Stomach smooth muscle (tissue), 2 donors: ENCODE results near the gene VPS45.

Experiments
- H3K27ac ChIP-seq: one replicate; pipeline ENCODE4 v1.7.0; 2013; ENCODE audit warnings: mild to moderate bottlenecking, low read length, inconsistent platforms
- H3K27me3 ChIP-seq, 2 donors: one replicate each; pipeline ENCODE4 v1.7.0; 2013; ENCODE audit warnings: low read length in 2 of 2; ENCODE audit not compliant: insufficient read depth in 2 of 2, control insufficient read depth in 1 of 2
- H3K36me3 ChIP-seq, 2 donors: one replicate each; pipeline ENCODE4 v1.7.0; 2013; ENCODE audit warnings: low read length in 2 of 2; ENCODE audit not compliant: control insufficient read depth in 2 of 2, insufficient read depth in 2 of 2
- H3K4me1 ChIP-seq: one replicate; pipeline ENCODE4 v1.7.0; 2013; ENCODE audit warnings: low read length; ENCODE audit not compliant: control insufficient read depth, insufficient read depth
- H3K4me3 ChIP-seq, 2 donors: one replicate each; pipeline ENCODE4 v1.7.0; 2013; ENCODE audit warnings: low read length in 2 of 2
- H3K9ac ChIP-seq, 2 donors: one replicate each; pipeline ENCODE4 v1.7.0; 2013; ENCODE audit warnings: low read length in 2 of 2, mild to moderate bottlenecking in 1 of 2
- H3K9me3 ChIP-seq, 2 donors: one replicate each; pipeline ENCODE4 v1.7.0; 2013; ENCODE audit warnings: low read length in 2 of 2; ENCODE audit not compliant: control insufficient read depth in 2 of 2
- donor health status: healthy.
- donor health status: Pancreatic carcinoma.

Gene VPS45

GRCh38 chr1:150072959-150073358 lies 5.4 kb downstream of the VPS45 start:
- Histone ChIP-seq H3K4me1 (no peaks in the 10 kb centered on the region), H3K27ac (no peak overlapping the region), H3K4me3 (no peak overlapping the region), H3K36me3 (peaks cover 14 to 20% of the 10 kb centered on the region in 2 donors), H3K9ac (no peak overlapping the region), H3K27me3 (no peaks in the 10 kb centered on the region), H3K9me3 (no peaks in the 10 kb centered on the region)

GRCh38 chr1:150073516-150073915 lies 5.9 kb downstream of the VPS45 start:
- no peaks in the 10 kb centered on the region for H3K4me1 ChIP-seq
- H3K9me3 ChIP-seq: no peaks in the 10 kb centered on the region
- H3K9ac ChIP-seq: no peak overlapping the region
- H3K27ac ChIP-seq: no peak overlapping the region
- no peak overlapping the region for H3K4me3 ChIP-seq
- peaks cover 18 to 23% of the 10 kb centered on the region in 2 donors for H3K36me3 ChIP-seq
- H3K27me3 ChIP-seq: no peaks in the 10 kb centered on the region

- Histone ChIP-seq H3K4me1 (no peaks in the 10 kb centered on the region), H3K27me3 (no peaks in the 10 kb centered on the region), H3K4me3 (no peak overlapping the region), H3K9ac (no peak overlapping the region), H3K9me3 (no peaks in the 10 kb centered on the region), H3K27ac (no peak overlapping the region), H3K36me3 (peaks cover 16 to 27% of the 10 kb centered on the region in 2 donors)
These were observed 8.5 kb downstream of the VPS45 start for GRCh38 chr1:150076066-150076465.

GRCh38 chr1:150076985-150077384 lies 9.4 kb downstream of the VPS45 start:
- Histone ChIP-seq H3K27me3 (no peaks in the 10 kb centered on the region), H3K9me3 (no peaks in the 10 kb centered on the region), H3K27ac (no peak overlapping the region), H3K9ac (no peak overlapping the region), H3K36me3 (peaks cover 16 to 36% of the 10 kb centered on the region in 2 donors), H3K4me1 (no peaks in the 10 kb centered on the region), H3K4me3 (no peak overlapping the region)

- Histone ChIP-seq H3K27me3 (no peaks in the 10 kb centered on the region), H3K36me3 (peaks cover 29 to 50% of the 10 kb centered on the region in 2 donors), H3K9me3 (no peaks in the 10 kb centered on the region), H3K27ac (no peak overlapping the region), H3K4me1 (no peaks in the 10 kb centered on the region), H3K9ac (no peak overlapping the region), H3K4me3 (no peak overlapping the region)
These were observed 13.2 kb downstream of the VPS45 start for GRCh38 chr1:150080784-150081183.

- Histone ChIP-seq H3K36me3 (peaks cover 27 to 47% of the 10 kb centered on the region in 2 donors), H3K9ac (no peak overlapping the region), H3K27me3 (no peaks in the 10 kb centered on the region), H3K27ac (no peak overlapping the region), H3K4me3 (no peak overlapping the region), H3K4me1 (no peaks in the 10 kb centered on the region), H3K9me3 (no peaks in the 10 kb centered on the region)
These were observed 14.9 kb downstream of the VPS45 start for GRCh38 chr1:150082494-150082893.

- no peak overlapping the region for H3K27ac ChIP-seq
- no peak overlapping the region for H3K4me3 ChIP-seq
- H3K27me3 ChIP-seq: no peaks in the 10 kb centered on the region
- peaks cover 22 to 43% of the 10 kb centered on the region in 2 donors for H3K36me3 ChIP-seq
- no peaks in the 10 kb centered on the region for H3K4me1 ChIP-seq
- no peak overlapping the region for H3K9ac ChIP-seq
- H3K9me3 ChIP-seq: no peaks in the 10 kb centered on the region
These were observed 16.3 kb downstream of the VPS45 start for GRCh38 chr1:150083907-150084306.

GRCh38 chr1:150085406-150085805 lies 17.8 kb downstream of the VPS45 start:
- Histone ChIP-seq H3K36me3 (peaks cover 18 to 40% of the 10 kb centered on the region in 2 donors), H3K27me3 (no peaks in the 10 kb centered on the region), H3K9ac (no peak overlapping the region), H3K4me1 (no peaks in the 10 kb centered on the region), H3K4me3 (no peak overlapping the region), H3K27ac (no peak overlapping the region), H3K9me3 (no peaks in the 10 kb centered on the region)

GRCh38 chr1:150087415-150087814 lies 19.8 kb downstream of the VPS45 start:
- Histone ChIP-seq H3K36me3 (peaks cover 17 to 30% of the 10 kb centered on the region in 2 donors), H3K27ac (no peak overlapping the region), H3K27me3 (no peaks in the 10 kb centered on the region), H3K9me3 (no peaks in the 10 kb centered on the region), H3K4me1 (no peaks in the 10 kb centered on the region), H3K9ac (no peak overlapping the region), H3K4me3 (no peak overlapping the region)

- Histone ChIP-seq H3K4me3 (no peak overlapping the region), H3K27me3 (no peaks in the 10 kb centered on the region), H3K27ac (no peak overlapping the region), H3K9ac (no peak overlapping the region), H3K36me3 (peaks cover 5 to 17% of the 10 kb centered on the region in 2 donors), H3K9me3 (no peaks in the 10 kb centered on the region), H3K4me1 (no peaks in the 10 kb centered on the region)
These were observed 22.4 kb downstream of the VPS45 start for GRCh38 chr1:150089846-150090520.

- Histone ChIP-seq H3K4me3 (no peak overlapping the region), H3K36me3 (peaks cover 10 to 22% of the 10 kb centered on the region in 2 donors), H3K27me3 (no peaks in the 10 kb centered on the region), H3K9me3 (no peaks in the 10 kb centered on the region), H3K9ac (no peak overlapping the region), H3K27ac (no peak overlapping the region), H3K4me1 (no peaks in the 10 kb centered on the region)
These were observed 24.7 kb downstream of the VPS45 start for GRCh38 chr1:150092180-150092791.
